Neural progenitor cell (in vitro differentiated cells): Measurements from ENCODE around the gene USP2. TPM values are rescaled to one million over a fixed set of nuclear protein-coding genes. Genes with fewer than 3 reads are reported as not detected.

ENCODE experiments used
- DNase-seq: peaks from one replicate; pipeline ENCODE4 v3.0.0-alpha.2; 2016; ENCODE audit warnings: low spot score
- H2AFZ ChIP-seq: fragments of 200-600 bp; sonication (generic); replicated peaks from 2 replicates; pipeline ENCODE4 v1.6.1; 2016; ENCODE audit warnings: antibody characterized with exemption
- H3F3A ChIP-seq: fragments of 200-600 bp; sonication (generic); 2 replicates; pipeline ENCODE4 v1.6.1; 2016; ENCODE audit warnings: antibody characterized with exemption, low read depth
- H3K27ac ChIP-seq: fragments of 200-600 bp; sonication (generic); 2 replicates; pipeline ENCODE4 v1.5.1; 2016; ENCODE audit warnings: mild to moderate bottlenecking
- H3K27me3 ChIP-seq: fragments of 200-600 bp; sonication (generic); 2 replicates; pipeline ENCODE4 v1.6.1; 2016; ENCODE audit warnings: mild to moderate bottlenecking, moderate library complexity
- H3K36me3 ChIP-seq: fragments of 200-600 bp; sonication (generic); 2 replicates; pipeline ENCODE4 v1.5.1; 2016
- H3K4me1 ChIP-seq: fragments of 200-600 bp; sonication (generic); 2 replicates; pipeline ENCODE4 v1.6.1; 2016; ENCODE audit warnings: mixed run types
- H3K4me2 ChIP-seq: fragments of 200-600 bp; sonication (generic); 2 replicates; pipeline ENCODE4 v1.6.1; 2016
- H3K4me3 ChIP-seq: fragments of 200-600 bp; sonication (generic); 2 replicates; pipeline ENCODE4 v1.5.1; 2016
- H3K79me2 ChIP-seq: fragments of 200-600 bp; sonication (generic); 2 replicates; pipeline ENCODE4 v1.6.1; 2016; ENCODE audit warnings: low read depth
- H3K9ac ChIP-seq: fragments of 200-600 bp; sonication (generic); 2 replicates; pipeline ENCODE4 v1.6.1; 2016
- H3K9me3 ChIP-seq: fragments of 200-600 bp; sonication (generic); 2 replicates; pipeline ENCODE4 v1.5.1; 2016; ENCODE audit warnings: low read depth
- H4K20me1 ChIP-seq: fragments of 200-600 bp; sonication (generic); 2 replicates; pipeline ENCODE4 v1.6.1; 2016; ENCODE audit warnings: low read depth
- H3K27ac Mint-ChIP-seq: 3 replicates; pipeline ENCODE4 v1.8.0; 2021; ENCODE audit warnings: mixed read lengths
- H3K27me3 Mint-ChIP-seq: 2 replicates; pipeline ENCODE4 v1.8.0; 2022; ENCODE audit warnings: low read depth, mild to moderate bottlenecking, inconsistent platforms, moderate library complexity, mixed read lengths; ENCODE audit not compliant: insufficient read depth
- H3K36me3 Mint-ChIP-seq: 3 replicates; pipeline ENCODE4 v1.8.0; 2021; ENCODE audit warnings: mixed read lengths
- H3K4me1 Mint-ChIP-seq: 3 replicates; pipeline ENCODE4 v1.8.0; 2021; ENCODE audit warnings: mixed read lengths
- H3K4me3 Mint-ChIP-seq: 3 replicates; pipeline ENCODE4 v1.8.0; 2021; ENCODE audit warnings: mild to moderate bottlenecking, moderate library complexity, mixed read lengths
- H3K9me3 Mint-ChIP-seq: 3 replicates; pipeline ENCODE4 v1.8.0; 2020; ENCODE audit warnings: mixed read lengths
- CTCF ChIP-seq: fragments of 200-600 bp; sonication (generic); IDR thresholded peaks from 2 replicates; pipeline ENCODE4 v1.5.1; 2017; ENCODE audit warnings: antibody characterized with exemption, mild to moderate bottlenecking
- EZH2 ChIP-seq: fragments of 200-600 bp; sonication (generic); IDR thresholded peaks from 2 replicates; pipeline ENCODE4 v1.6.1; 2017; ENCODE audit warnings: antibody characterized with exemption, mild to moderate bottlenecking, moderate library complexity
- EZH2phosphoT487 ChIP-seq: fragments of 200-600 bp; sonication (generic); IDR thresholded peaks from 2 replicates; pipeline ENCODE4 v1.6.1; 2017; ENCODE audit warnings: antibody characterized with exemption
- total RNA-seq: library from RNA; depleted of rRNA; stranded (reverse); fragments of >200 nt; gene quantifications from 2 replicates; pipeline ENCODE4 v1.2.3, GENCODE V29; 2015; ENCODE audit warnings: low replicate concordance

The USP2 gene
- total RNA-seq, 1 donor from 2014 or later = 2.6 TPM

- H3K4me2 ChIP-seq = peak overlapping the region; percentile 89
- H3K27ac ChIP-seq = no peak overlapping the region
- H3F3A ChIP-seq = peaks cover 35% of the 10 kb centered on the region
- no peaks in the 10 kb centered on the region for H3K9me3 ChIP-seq
- peak overlapping the region; percentile 79 for H3K4me3 Mint-ChIP-seq
- H2AFZ ChIP-seq = peak overlapping the region; percentile 94
- H3K9ac ChIP-seq = no peak overlapping the region
- TF ChIP-seq CTCF = no peak
- peak; percentile 79 for TF ChIP-seq EZH2phosphoT487
- peak; percentile 89 for TF ChIP-seq EZH2
- peaks cover 55% of the 10 kb centered on the region for H3K4me1 ChIP-seq
- no peaks in the 10 kb centered on the region for H3K79me2 ChIP-seq
- peaks cover 6% of the 10 kb centered on the region for H4K20me1 ChIP-seq
- no peaks in the 10 kb centered on the region for H3K36me3 Mint-ChIP-seq
- peaks cover 35% of the 10 kb centered on the region for H3K27me3 ChIP-seq
- H3K9me3 Mint-ChIP-seq = no peaks in the 10 kb centered on the region
- peaks cover 30% of the 10 kb centered on the region for H3K4me1 Mint-ChIP-seq
- H3K27ac Mint-ChIP-seq = no peak overlapping the region
- peaks cover 13% of the 10 kb centered on the region for H3K27me3 Mint-ChIP-seq
- peak overlapping the region; percentile 74 for H3K4me3 ChIP-seq
- no peaks in the 10 kb centered on the region for H3K36me3 ChIP-seq
- DNase-seq = peak; percentile 34
These were observed 65.3 kb downstream of the USP2 start for GRCh38 chr11:119316016-119316728.

DNA sequence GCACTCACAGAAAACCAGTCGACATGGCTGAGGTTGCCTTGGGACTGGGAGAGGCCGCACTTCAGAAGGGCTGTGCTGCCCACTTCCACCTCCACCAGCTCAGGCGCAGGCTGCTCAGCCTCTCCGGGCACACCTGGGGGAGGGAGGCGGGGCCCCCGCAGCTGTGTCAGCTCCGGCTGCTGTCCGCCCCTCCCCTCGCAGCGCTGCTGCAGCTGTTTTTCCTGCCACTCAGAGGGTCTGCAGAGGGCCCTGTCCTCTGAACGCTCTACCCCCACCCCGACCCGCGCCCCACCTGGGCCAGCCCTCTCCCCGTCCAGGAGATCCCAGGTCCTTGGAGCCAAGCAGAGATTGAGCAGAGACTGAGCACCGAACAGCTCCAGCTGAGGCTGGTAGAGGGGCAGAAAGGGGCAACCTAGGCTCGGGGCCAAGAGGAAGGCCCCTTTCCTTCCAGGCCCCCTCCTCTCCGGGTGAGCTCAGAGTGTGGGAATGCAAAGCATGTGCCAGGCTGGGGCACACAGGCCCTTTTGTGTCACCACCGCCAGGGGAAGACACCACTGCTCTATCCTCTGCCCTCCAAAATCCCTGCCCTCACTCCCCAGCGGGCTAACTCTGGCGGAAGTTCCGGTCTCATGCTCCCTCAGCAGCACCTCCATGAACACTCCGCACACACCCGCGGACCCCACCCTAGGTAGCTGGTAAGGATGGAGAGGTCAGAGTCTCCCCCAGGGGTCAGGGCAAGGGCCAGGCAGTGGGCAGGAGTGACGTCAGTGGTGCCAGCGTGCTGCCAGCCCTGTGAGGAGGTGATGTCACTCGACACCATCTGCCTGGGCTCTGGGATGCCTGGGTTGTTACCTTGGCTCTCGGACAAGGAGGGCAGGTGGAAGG lies 66.1 kb downstream of the USP2 start:
- peak overlapping the region; percentile 74 for H3K4me3 ChIP-seq
- H3K79me2 ChIP-seq = no peaks in the 10 kb centered on the region
- TF ChIP-seq EZH2 = no peak
- TF ChIP-seq CTCF = peak; percentile 13
- no peak for TF ChIP-seq EZH2phosphoT487
- peaks cover 30% of the 10 kb centered on the region for H3K4me1 Mint-ChIP-seq
- H3F3A ChIP-seq = peaks cover 33% of the 10 kb centered on the region
- H3K27ac Mint-ChIP-seq = no peak overlapping the region
- H3K4me2 ChIP-seq = peak overlapping the region; percentile 89
- DNase-seq = peak; percentile 61
- H2AFZ ChIP-seq = peak overlapping the region; percentile 12
- H3K4me3 Mint-ChIP-seq = peak overlapping the region; percentile 79
- H3K27me3 Mint-ChIP-seq = peaks cover 13% of the 10 kb centered on the region
- H3K27me3 ChIP-seq = peaks cover 35% of the 10 kb centered on the region
- no peaks in the 10 kb centered on the region for H3K36me3 Mint-ChIP-seq
- no peaks in the 10 kb centered on the region for H3K9me3 Mint-ChIP-seq
- H3K4me1 ChIP-seq = peaks cover 47% of the 10 kb centered on the region
- no peak overlapping the region for H3K9ac ChIP-seq
- H3K9me3 ChIP-seq = no peaks in the 10 kb centered on the region
- no peak overlapping the region for H3K27ac ChIP-seq
- no peaks in the 10 kb centered on the region for H3K36me3 ChIP-seq
- H4K20me1 ChIP-seq = peaks cover 6% of the 10 kb centered on the region

DNA sequence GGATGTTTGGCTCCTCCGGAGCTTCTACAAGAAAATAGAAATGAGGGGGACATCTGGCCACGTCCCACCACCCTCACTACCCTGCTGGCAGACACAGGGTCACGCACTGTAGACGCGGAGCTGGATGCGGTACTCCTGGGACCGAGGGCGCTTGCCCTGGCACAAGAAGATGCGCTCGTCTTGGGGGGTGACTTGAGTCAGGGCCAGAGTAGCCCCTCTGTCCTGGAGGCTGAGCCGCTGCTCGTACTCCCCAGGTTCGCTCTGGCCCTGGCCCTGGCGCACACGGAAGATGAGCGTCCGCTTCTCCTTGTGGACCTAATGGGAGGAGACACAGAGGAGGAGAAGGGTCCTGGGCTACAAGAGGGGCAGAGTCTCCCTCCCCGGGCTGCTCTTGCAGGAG lies 66.8 kb downstream of the USP2 start:
- no peak for TF ChIP-seq CTCF
- TF ChIP-seq EZH2phosphoT487 = no peak
- TF ChIP-seq EZH2 = no peak
- Histone ChIP-seq H3K4me1 (peaks cover 41% of the 10 kb centered on the region), H4K20me1 (peaks cover 6% of the 10 kb centered on the region), H3K79me2 (no peaks in the 10 kb centered on the region), H3F3A (peaks cover 26% of the 10 kb centered on the region), H3K9ac (no peak overlapping the region), H3K27me3 (peaks cover 35% of the 10 kb centered on the region), H3K4me2 (peak overlapping the region; percentile 89), H3K4me3 (peak overlapping the region; percentile 74), H3K27ac (no peak overlapping the region), H3K36me3 (no peaks in the 10 kb centered on the region), H3K9me3 (no peaks in the 10 kb centered on the region), H2AFZ (peak overlapping the region; percentile 12)
- no peaks in the 10 kb centered on the region for H3K36me3 Mint-ChIP-seq
- no peak for DNase-seq
- no peak overlapping the region for H3K27ac Mint-ChIP-seq
- peaks cover 13% of the 10 kb centered on the region for H3K27me3 Mint-ChIP-seq
- H3K4me3 Mint-ChIP-seq = peak overlapping the region; percentile 46
- H3K9me3 Mint-ChIP-seq = no peaks in the 10 kb centered on the region
- H3K4me1 Mint-ChIP-seq = peaks cover 26% of the 10 kb centered on the region
